Endothelial cell of umbilical vein (primary cell): ENCODE data around the gene ARL3. TPM values are rescaled to one million over a fixed set of nuclear protein-coding genes. Genes with fewer than 3 reads are reported as not detected.
A peak's percentile ranks its signal among the peaks of the same experiment; 100 is the strongest.

Source experiments
- BruUV-seq: library from RNA; stranded (reverse); fragments of 400-500 nt; replicated peaks from 2 replicates; lab custom pipeline; 2021; lab: Mats Ljungman, UMichigan
- CTCF ChIA-PET: fragments of 300-600, 350-600 bp; sonication (Branson Sonifier 250); formaldehyde crosslinking; loops from one replicate; lab custom pipeline; 2021; ENCODE audit warnings: antibody characterized with exemption, inconsistent platforms; lab: Charles Lee
- POLR2A ChIA-PET: fragments of 300-600, 350-600 bp; sonication (Branson Sonifier 250); formaldehyde crosslinking; loops from one replicate; lab custom pipeline; 2021; ENCODE audit warnings: antibody characterized with exemption, inconsistent platforms; lab: Charles Lee
- DNase-seq: peaks from one replicate; pipeline ENCODE4 v3.0.0-alpha.2; 2011; ENCODE audit warnings: low read depth, low spot score
- FAIRE-seq: peaks from 2 replicates; lab custom pipeline; 2011; peaks lifted over from hg19 to GRCh38; lab: Jason Lieb, UNC
- H2AFZ ChIP-seq: 2 replicates; pipeline ENCODE4 v1.6.0; 2012; ENCODE audit warnings: low read depth, low read length, control low read depth, inconsistent platforms
- H3K27ac ChIP-seq: 2 replicates; pipeline ENCODE4 v1.5.1; 2011; ENCODE audit warnings: low read depth, mild to moderate bottlenecking, control low read depth, low read length, moderate library complexity; ENCODE audit not compliant: insufficient read depth
- H3K27me3 ChIP-seq, 2 experiments: 2 replicates each; pipeline versions ENCODE4 v1.6.0 to v1.6.1; 2011; ENCODE audit warnings: low read length in 2 of 2, mixed read lengths in 1 of 2; ENCODE audit not compliant: control insufficient read depth in 2 of 2, insufficient read depth in 2 of 2
- H3K36me3 ChIP-seq, 2 experiments: 2 replicates in 1 of 2; 3 replicates in 1 of 2; pipeline ENCODE4 v1.5.1; 2011; ENCODE audit warnings: low read length in 2 of 2, mild to moderate bottlenecking in 1 of 2, moderate library complexity in 1 of 2; ENCODE audit not compliant: control insufficient read depth in 2 of 2, insufficient read depth in 2 of 2; ENCODE audit errors: extremely low read depth in 1 of 2
- H3K4me1 ChIP-seq: 3 replicates; pipeline ENCODE4 v1.5.1; 2011; ENCODE audit warnings: mild to moderate bottlenecking, low read length; ENCODE audit not compliant: control insufficient read depth, insufficient read depth; ENCODE audit errors: extremely low read depth
- H3K4me2 ChIP-seq: 2 replicates; pipeline ENCODE4 v1.6.1; 2011; ENCODE audit warnings: low read length, control low read depth, mixed read lengths; ENCODE audit not compliant: insufficient read depth
- H3K4me3 ChIP-seq, 3 experiments: fragments of 200-600 bp in 1 of 3; sonication (generic), shearing (Covaris generic) in 1 of 3; replicated peaks in 1 of 3; 2 replicates each; pipeline ENCODE4 v1.5.1; 2011 to 2016; ENCODE audit warnings: control low read depth in 3 of 3, low read length in 3 of 3, mild to moderate bottlenecking in 2 of 3, inconsistent platforms in 1 of 3, low read depth in 1 of 3, moderate library complexity in 1 of 3; ENCODE audit not compliant: insufficient read depth in 1 of 3
- H3K79me2 ChIP-seq: 2 replicates; pipeline ENCODE4 v1.6.0; 2012; ENCODE audit warnings: low read length, inconsistent platforms; ENCODE audit not compliant: control insufficient read depth, insufficient read depth
- H3K9ac ChIP-seq: replicated peaks from 2 replicates; pipeline ENCODE3; 2011; ENCODE audit warnings: low read length, control low read depth; ENCODE audit not compliant: insufficient read depth; ENCODE audit errors: extremely low read depth
- H3K9me1 ChIP-seq: replicated peaks from 3 replicates; pipeline ENCODE4 v1.6.0; 2011; ENCODE audit warnings: mild to moderate bottlenecking, low read length; ENCODE audit not compliant: control insufficient read depth, insufficient read depth; ENCODE audit errors: extremely low read depth
- H3K9me3 ChIP-seq: replicated peaks from 2 replicates; pipeline ENCODE4 v1.5.1; 2012; ENCODE audit warnings: low read length, inconsistent platforms; ENCODE audit not compliant: control insufficient read depth, insufficient read depth
- H4K20me1 ChIP-seq: replicated peaks from 2 replicates; pipeline ENCODE3; 2011; ENCODE audit warnings: mild to moderate bottlenecking, low read length; ENCODE audit not compliant: control insufficient read depth, insufficient read depth; ENCODE audit errors: extremely low read depth
- CTCF ChIP-seq, 2 donors: IDR thresholded peaks; 1 replicate in 1 of 2; 2 replicates in 1 of 2; pipeline ENCODE4 v1.5.1; 2011; ENCODE audit warnings: low read length in 2 of 2, mild to moderate bottlenecking in 2 of 2, moderate library complexity in 2 of 2, control low read depth in 1 of 2, inconsistent platforms in 1 of 2, low read depth in 1 of 2; ENCODE audit not compliant: insufficient read depth in 1 of 2; ENCODE audit errors: extremely low read depth in 1 of 2
- EZH2 ChIP-seq: IDR thresholded peaks from 2 replicates; pipeline ENCODE4 v1.6.1; 2012; ENCODE audit warnings: borderline replicate concordance, low read depth, mild to moderate bottlenecking, moderate library complexity, low read length, inconsistent platforms; ENCODE audit not compliant: severe bottlenecking
- FOS ChIP-seq: IDR thresholded peaks from 2 replicates; pipeline ENCODE4 v1.6.1; 2011; ENCODE audit warnings: mild to moderate bottlenecking, low read length, moderate library complexity, borderline replicate concordance; ENCODE audit not compliant: insufficient read depth
- GATA2 ChIP-seq: IDR thresholded peaks from 2 replicates; pipeline ENCODE4 v1.7.0; 2011; ENCODE audit warnings: low read depth, mild to moderate bottlenecking, moderate library complexity, mixed read lengths, low read length; ENCODE audit not compliant: insufficient read length, insufficient read depth
- JUN ChIP-seq: IDR thresholded peaks from 2 replicates; pipeline ENCODE4 v1.6.1; 2011; ENCODE audit warnings: borderline replicate concordance, low read depth; ENCODE audit not compliant: insufficient read length, insufficient read depth
- MAX ChIP-seq: IDR thresholded peaks from 2 replicates; pipeline ENCODE4 v1.6.1; 2011; ENCODE audit not compliant: insufficient read depth, insufficient read length
- MYC ChIP-seq: IDR thresholded peaks from one replicate; pipeline ENCODE4 v1.6.1; 2011; ENCODE audit warnings: mild to moderate bottlenecking, low read depth, low read length
- POLR2A ChIP-seq: IDR thresholded peaks from 2 replicates; pipeline ENCODE4 v1.6.1; 2012; ENCODE audit warnings: low read depth, mild to moderate bottlenecking, control low read depth, low read length
- POLR2AphosphoS5 ChIP-seq: IDR thresholded peaks from 2 replicates; pipeline ENCODE4 v1.6.1; 2012; ENCODE audit warnings: low read depth, mild to moderate bottlenecking, control low read depth, low read length, moderate library complexity; ENCODE audit not compliant: insufficient read depth
- dilution Hi-C: fragments of 300-500 bp; cut with MboI; formaldehyde crosslinking; loops from one replicate; pipeline ENCODE4 v1.15.0; 2019; ENCODE audit warnings: low sequenced_read_pairs; ENCODE audit not compliant: extremely low pct_ligation_motif_present
- intact Hi-C: fragments of 100-400 bp; cut with micrococcal nuclease; formaldehyde crosslinking; loops from one replicate; pipeline ENCODE4 v1.10.0; 2022
- polyA plus RNA-seq, 4 experiments: library from polyadenylated mRNA; depleted of rRNA in 3 of 4; stranded (reverse) in 3 of 4; unstranded in 1 of 4; fragments of >200 nt; gene quantifications; 2 replicates each; pipeline versions ENCODE4 v1.2.1 to v1.2.3, GENCODE V29; 2011 to 2012; ENCODE audit warnings: missing spikeins in 1 of 4
- total RNA-seq: library from RNA; stranded (reverse); gene quantifications from 2 replicates; pipeline ENCODE4 v1.2.3, GENCODE V29; 2021

The ARL3 gene
- total and polyA plus RNA-seq, 2 donors (not counting 3 experiments of a cell fraction or from before 2014, with no cell fraction given), result 6.6 to 11.0 TPM

- H3K4me1 ChIP-seq, result peaks cover 22% of the 10 kb centered on the region
- no peaks in the 10 kb centered on the region for H3K36me3 ChIP-seq
- no peaks in the 10 kb centered on the region for H3K9me1 ChIP-seq
- no peak overlapping the region for H3K9ac ChIP-seq
- dilution Hi-C loops (no loop called here), intact Hi-C loops (no loop called here)
- H3K4me3 ChIP-seq, result no peak overlapping the region
- TF ChIP-seq EZH2 (no peak), FOS (no peak)
- no peaks in the 10 kb centered on the region for H4K20me1 ChIP-seq
- FAIRE-seq, result no peak
- CTCF ChIA-PET, result interaction anchor here (1.5 to 4.1 kb wide), 3 partner anchors 37 to 46 kb away, joined by 7 to 12 read pairs (median 7); no protein-coding TSS in a partner anchor
- peaks cover 16% of the 10 kb centered on the region for H3K79me2 ChIP-seq
- H3K9me3 ChIP-seq, result no peaks in the 10 kb centered on the region
- no peak overlapping the region for H3K4me2 ChIP-seq
- H3K27ac ChIP-seq, result no peak overlapping the region
- H2AFZ ChIP-seq, result no peak overlapping the region
- POLR2A ChIA-PET, result no interaction called here
- BruUV-seq, result no TSS peak
- no peak for DNase-seq
- no peaks in the 10 kb centered on the region for H3K27me3 ChIP-seq
These were observed 1.7 kb upstream of the ARL3 start for GRCh38 chr10:102715880-102716279.

- H3K9ac ChIP-seq, result peak within 1 kb of the TSS; percentile 78
- peaks cover 28% of the 10 kb centered on the region for H3K4me1 ChIP-seq
- peak within 1 kb of the TSS; percentile 38 for H3K27ac ChIP-seq
- H3K4me3 ChIP-seq, result peak within 1 kb of the TSS; percentile 64 to 85 (median 85)
- dilution Hi-C loops, result no loop called here
- TF ChIP-seq JUN (no peak), MYC (no peak), CTCF (IDR thresholded peaks at IDR 0.05; ENCODE audit: extremely low read depth in 1 of 2, insufficient read depth in 1 of 2, low read depth in 1 of 2, low read length in 2 of 2) (no peak), POLR2A (no peak), POLR2AphosphoS5 (no peak), GATA2 (no peak), FOS (no peak), EZH2 (no peak), MAX (no peak)
- H3K27me3 ChIP-seq, result no peaks in the 10 kb centered on the region
- peak within 1 kb of the TSS; percentile 91 for H2AFZ ChIP-seq
- H3K9me1 ChIP-seq, result no peaks in the 10 kb centered on the region
- no peaks in the 10 kb centered on the region for H3K36me3 ChIP-seq
- H3K4me2 ChIP-seq, result peak within 1 kb of the TSS; percentile 94
- H4K20me1 ChIP-seq, result no peaks in the 10 kb centered on the region
- DNase-seq (no peak), FAIRE-seq (no peak)
- ChIA-PET POLR2A (interaction anchor here (1.1 to 1.5 kb wide), 2 partner anchors 29 to 61 kb away, joined by 3 to 6 read pairs; partner anchors contain the start of gene WBP1L), CTCF (interaction anchor here (0.6 to 4.1 kb wide), 12 partner anchors 15 to 530 kb away, joined by 3 to 12 read pairs (median 6); partner anchors contain the start of genes ACTR1A and SUFU)
- intact Hi-C loops, result loop anchor here (1.0 to 5.0 kb wide), 3 partner anchors 69 to 212 kb away; partner anchors contain the start of gene SUFU
- TSS peak; percentile 53 for BruUV-seq
- peaks cover 16% of the 10 kb centered on the region for H3K79me2 ChIP-seq
- no peaks in the 10 kb centered on the region for H3K9me3 ChIP-seq
These were observed 641 bp upstream of the ARL3 start, which contains the start of gene SFXN2 for GRCh38 chr10:102714621-102715455. SFXN2 (plus strand) TSS chr10:102714636; CDS start chr10:102726637, 12,001 bp downstream.
